Tibial artery (tissue), 4 donors: ENCODE measurements around the gene HAAO.

Experiments
- DNase-seq, 2 donors: peaks; one replicate each; pipeline ENCODE4 v3.0.0-alpha.2; 2019
- H3K27ac ChIP-seq, 2 donors: fragments of 200-600 bp; sonication (generic) in 1 of 2; 1 replicate in 1 of 2; 2 replicates in 1 of 2; pipeline ENCODE4 v1.5.1; 2018 to 2019; ENCODE audit warnings: mild to moderate bottlenecking in 1 of 2
- H3K27me3 ChIP-seq, 2 donors: fragments of 200-600 bp; sonication (generic) in 1 of 2; one replicate each; pipeline versions ENCODE4 v1.5.1 to v1.6.0; 2016 to 2019
- H3K36me3 ChIP-seq, 3 donors: fragments of 200-600 bp; sonication (generic) in 2 of 3; one replicate each; pipeline ENCODE4 v1.5.1; 2016 to 2019; ENCODE audit warnings: mild to moderate bottlenecking in 2 of 3
- H3K4me1 ChIP-seq, 4 donors: fragments of 200-600 bp; sonication (generic) in 2 of 4; 1 replicate in 3 of 4; 2 replicates in 1 of 4; pipeline ENCODE4 v1.5.1; 2016 to 2019
- H3K4me3 ChIP-seq, 2 donors: fragments of 200-600 bp; sonication (generic) in 1 of 2; 1 replicate in 1 of 2; 2 replicates in 1 of 2; pipeline ENCODE4 v1.5.1; 2018 to 2019; ENCODE audit warnings: mild to moderate bottlenecking in 2 of 2
- H3K9me3 ChIP-seq, 3 donors: fragments of 200-600 bp; sonication (generic) in 1 of 3; one replicate each; pipeline ENCODE4 v1.5.1; 2016 to 2019
- intact Hi-C: fragments of 100-400 bp; cut with DNase I; formaldehyde crosslinking; loops from one replicate; pipeline ENCODE4 v1.15.0; 2023; ENCODE audit warnings: low total_unique reads
- TF ChIP-seq, protein P1 (sequence below), 2 experiments: fragments of 200-600 bp in 1 of 2; fragments of 450-650 bp in 1 of 2; IDR thresholded peaks; one replicate each; pipeline ENCODE4 v1.5.1; 2017 to 2019; ENCODE audit warnings: antibody characterized with exemption in 2 of 2, mild to moderate bottlenecking in 1 of 2, moderate library complexity in 1 of 2

Gene HAAO

DNA sequence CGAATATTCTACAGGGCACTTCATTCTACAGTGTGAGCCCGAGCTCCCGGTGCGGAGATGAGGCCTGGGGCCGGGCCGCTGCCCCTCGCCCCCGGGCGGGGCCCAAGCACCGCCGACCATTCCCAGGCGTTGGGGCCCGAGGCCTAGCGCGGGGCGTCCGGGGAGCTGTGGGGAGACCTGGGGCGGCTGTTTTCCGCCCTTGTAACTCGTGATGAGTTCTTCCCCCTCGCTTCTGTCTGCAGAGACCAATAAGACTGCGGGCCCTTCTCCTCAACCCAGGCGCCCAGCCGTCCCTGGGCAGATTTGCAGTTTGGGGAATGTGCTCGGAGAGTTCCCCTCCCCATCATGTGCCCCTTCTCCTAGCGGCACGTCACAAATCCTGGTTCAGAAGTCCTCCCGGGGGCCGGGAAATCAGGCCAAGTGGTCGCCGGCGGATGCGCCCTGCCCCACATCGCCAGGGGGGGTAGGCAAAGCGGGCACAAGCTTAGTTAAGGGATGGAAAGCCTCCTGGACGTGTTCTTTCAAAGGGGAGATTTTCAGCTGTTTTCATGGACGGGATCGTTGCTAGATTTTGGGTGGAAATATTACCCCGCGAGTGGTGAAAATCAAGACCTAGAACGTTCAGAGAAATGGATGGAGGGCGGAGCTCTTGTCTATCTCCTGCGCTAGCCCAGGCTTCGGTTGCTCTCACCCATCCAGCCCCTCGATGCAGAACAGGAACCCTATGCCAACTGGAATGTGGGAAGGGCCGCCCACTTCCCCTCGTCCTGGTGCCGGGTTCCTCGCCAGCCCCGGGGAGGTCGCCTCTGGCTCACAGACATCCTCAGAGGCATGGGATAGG, 18.8 kb upstream of the HAAO start:
- DNase-seq: peak; percentile 74 to 88
- TF ChIP-seq, protein P1, sequence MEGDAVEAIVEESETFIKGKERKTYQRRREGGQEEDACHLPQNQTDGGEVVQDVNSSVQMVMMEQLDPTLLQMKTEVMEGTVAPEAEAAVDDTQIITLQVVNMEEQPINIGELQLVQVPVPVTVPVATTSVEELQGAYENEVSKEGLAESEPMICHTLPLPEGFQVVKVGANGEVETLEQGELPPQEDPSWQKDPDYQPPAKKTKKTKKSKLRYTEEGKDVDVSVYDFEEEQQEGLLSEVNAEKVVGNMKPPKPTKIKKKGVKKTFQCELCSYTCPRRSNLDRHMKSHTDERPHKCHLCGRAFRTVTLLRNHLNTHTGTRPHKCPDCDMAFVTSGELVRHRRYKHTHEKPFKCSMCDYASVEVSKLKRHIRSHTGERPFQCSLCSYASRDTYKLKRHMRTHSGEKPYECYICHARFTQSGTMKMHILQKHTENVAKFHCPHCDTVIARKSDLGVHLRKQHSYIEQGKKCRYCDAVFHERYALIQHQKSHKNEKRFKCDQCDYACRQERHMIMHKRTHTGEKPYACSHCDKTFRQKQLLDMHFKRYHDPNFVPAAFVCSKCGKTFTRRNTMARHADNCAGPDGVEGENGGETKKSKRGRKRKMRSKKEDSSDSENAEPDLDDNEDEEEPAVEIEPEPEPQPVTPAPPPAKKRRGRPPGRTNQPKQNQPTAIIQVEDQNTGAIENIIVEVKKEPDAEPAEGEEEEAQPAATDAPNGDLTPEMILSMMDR (IDR thresholded peaks at IDR 0.05): no peak
- Histone ChIP-seq H3K27me3 (no peaks in the 10 kb centered on the region), H3K4me3 (peak overlapping the region; percentile 67 to 75), H3K27ac (peak overlapping the region; percentile 96 to 99), H3K36me3 (no peaks in the 10 kb centered on the region), H3K9me3 (no peaks in the 10 kb centered on the region), H3K4me1 (peaks cover 0 to 14% (median 11%) of the 10 kb centered on the region in 4 donors)
- intact Hi-C loops: no loop called here

DNA sequence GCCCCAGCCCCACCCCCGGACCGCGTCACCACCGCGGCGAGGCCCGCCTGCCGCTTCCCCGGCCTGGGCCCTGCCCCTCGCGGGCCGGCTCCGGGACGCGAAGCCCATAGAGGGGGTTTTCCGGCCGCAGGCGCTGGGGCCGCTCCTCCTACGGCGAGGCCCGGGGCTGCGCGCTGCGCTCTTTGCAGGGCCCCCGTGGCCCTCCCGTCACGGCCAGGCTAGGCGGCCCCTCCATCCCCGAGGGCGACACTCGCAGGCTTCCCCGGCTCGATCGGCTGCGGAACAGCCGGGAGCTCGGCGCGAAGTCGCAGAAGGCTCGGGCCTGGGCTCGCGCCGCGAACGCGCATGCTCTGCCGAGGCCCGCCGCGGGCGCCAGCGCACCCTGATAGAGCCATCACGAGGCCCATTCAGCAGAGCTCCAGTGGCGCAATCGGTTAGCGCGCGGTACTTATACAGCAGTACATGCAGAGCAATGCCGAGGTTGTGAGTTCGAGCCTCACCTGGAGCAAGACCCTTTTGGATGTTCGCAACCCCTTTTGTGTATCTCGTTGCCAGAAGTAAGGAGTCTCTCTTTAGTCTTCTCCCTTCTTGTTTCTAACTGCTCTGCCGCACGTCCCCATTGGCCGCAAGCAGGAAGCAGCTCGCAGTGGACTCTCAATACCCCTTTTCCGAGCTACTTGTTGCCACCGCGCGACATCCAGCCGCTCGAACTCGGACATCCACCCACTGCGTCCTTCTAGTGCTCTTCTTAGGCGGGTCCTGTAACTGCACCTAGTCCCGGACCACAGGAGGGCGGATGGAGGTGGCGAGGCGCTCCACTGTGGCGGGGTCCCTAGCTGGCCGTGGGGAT, 18.0 kb upstream of the HAAO start:
- Histone ChIP-seq H3K4me3 (peak overlapping the region; percentile 67 to 75), H3K27ac (peak overlapping the region; percentile 96 to 99), H3K9me3 (no peaks in the 10 kb centered on the region), H3K36me3 (no peaks in the 10 kb centered on the region), H3K4me1 (peaks cover 0 to 14% (median 11%) of the 10 kb centered on the region in 4 donors), H3K27me3 (no peaks in the 10 kb centered on the region)
- intact Hi-C loops: no loop called here
- TF ChIP-seq, protein P1 (IDR thresholded peaks at IDR 0.05): no peak
- DNase-seq: peak; percentile 97 to 98

DNA sequence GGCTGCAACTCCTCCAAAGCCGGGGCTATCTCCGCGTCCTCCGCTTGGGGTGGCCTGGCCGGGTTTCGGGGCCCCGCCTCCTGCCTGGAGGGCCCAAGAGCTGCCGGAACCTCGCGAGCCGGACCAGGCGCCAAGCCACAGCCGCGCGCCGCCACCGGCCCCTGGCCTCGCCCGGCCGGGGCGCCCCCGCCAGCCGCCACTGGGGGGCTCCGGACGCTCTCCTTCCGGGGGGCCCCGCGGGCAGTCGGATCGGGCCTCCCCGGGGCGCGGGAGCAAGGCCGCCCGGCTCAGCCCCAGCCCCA, 17.4 kb upstream of the HAAO start:
- DNase-seq: peak; percentile 86 to 92
- TF ChIP-seq, protein P1 (IDR thresholded peaks at IDR 0.05): peak; percentile 33 to 48
- Histone ChIP-seq H3K27ac (peak overlapping the region; percentile 96 to 99), H3K36me3 (no peaks in the 10 kb centered on the region), H3K4me3 (peak overlapping the region; percentile 67 to 75), H3K27me3 (no peaks in the 10 kb centered on the region), H3K9me3 (no peaks in the 10 kb centered on the region), H3K4me1 (peaks cover 0 to 14% (median 11%) of the 10 kb centered on the region in 4 donors)
- intact Hi-C loops: no loop called here

DNA sequence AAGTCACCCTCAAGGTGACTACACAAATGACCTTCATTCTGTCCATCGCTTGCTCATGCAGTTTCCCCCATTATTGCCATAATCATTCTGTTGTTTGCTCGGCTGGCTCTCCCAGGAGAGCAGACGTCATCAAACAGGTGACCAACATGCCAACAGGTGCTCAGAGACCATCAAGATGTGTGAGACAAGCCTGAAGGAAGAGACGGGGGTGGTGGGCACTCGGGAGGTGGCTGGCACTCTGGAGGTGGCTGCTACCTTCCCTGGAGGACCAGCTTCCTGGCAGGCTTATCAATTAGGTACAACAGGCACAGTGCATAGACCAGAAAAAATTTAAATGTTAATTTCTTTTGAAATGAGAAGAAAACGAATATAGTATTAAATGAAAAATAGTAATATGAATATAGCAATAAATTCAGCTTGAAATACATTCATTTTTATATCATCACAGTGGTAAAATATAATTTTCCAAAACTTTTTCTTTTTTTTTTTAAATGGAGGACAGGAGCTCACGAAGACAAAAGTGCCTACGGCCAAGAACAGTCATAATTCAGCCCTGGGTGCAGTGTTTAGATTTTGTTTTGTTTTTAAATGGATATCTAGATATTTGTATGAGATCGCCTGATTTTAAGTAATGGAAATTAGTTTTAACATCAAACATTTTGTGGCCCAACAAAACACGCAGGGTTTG, 16.9 kb upstream of the HAAO start:
- Histone ChIP-seq H3K9me3 (no peaks in the 10 kb centered on the region), H3K27me3 (no peaks in the 10 kb centered on the region), H3K27ac (peak overlapping the region; percentile 96 to 99), H3K36me3 (no peaks in the 10 kb centered on the region), H3K4me1 (peaks cover 0 to 14% (median 11%) of the 10 kb centered on the region in 4 donors), H3K4me3 (peak overlapping the region; percentile 67 to 75)
- intact Hi-C loops: no loop called here
- no peak for DNase-seq
- TF ChIP-seq, protein P1 (IDR thresholded peaks at IDR 0.05): no peak

DNA sequence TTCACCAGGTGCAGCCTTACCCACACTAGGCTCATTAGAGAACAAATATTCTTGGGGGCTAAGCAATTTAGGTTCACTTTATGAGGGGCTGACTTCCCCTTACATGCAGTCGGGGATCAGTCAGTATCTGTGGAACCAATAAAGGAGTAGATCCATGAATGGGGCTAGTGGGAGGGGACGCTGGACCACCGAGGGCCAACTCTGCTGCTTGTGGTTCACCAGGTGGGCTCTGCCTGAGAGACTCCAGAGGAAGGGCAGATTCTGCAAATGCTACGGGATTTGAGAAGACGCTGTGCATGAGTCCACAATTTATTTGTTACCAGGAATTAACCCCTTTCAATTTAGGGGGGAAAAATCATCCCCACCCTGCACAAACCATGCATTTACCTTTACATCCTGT, 15.9 kb upstream of the HAAO start:
- Histone ChIP-seq H3K4me1 (peaks cover 0 to 14% (median 11%) of the 10 kb centered on the region in 4 donors), H3K27me3 (no peaks in the 10 kb centered on the region), H3K36me3 (no peaks in the 10 kb centered on the region), H3K4me3 (no peak overlapping the region), H3K9me3 (no peaks in the 10 kb centered on the region), H3K27ac (no peak overlapping the region)
- intact Hi-C loops: no loop called here
- no peak for DNase-seq
- TF ChIP-seq, protein P1 (IDR thresholded peaks at IDR 0.05): no peak
